ENCODE results near the gene TBC1D9B.

DNA sequence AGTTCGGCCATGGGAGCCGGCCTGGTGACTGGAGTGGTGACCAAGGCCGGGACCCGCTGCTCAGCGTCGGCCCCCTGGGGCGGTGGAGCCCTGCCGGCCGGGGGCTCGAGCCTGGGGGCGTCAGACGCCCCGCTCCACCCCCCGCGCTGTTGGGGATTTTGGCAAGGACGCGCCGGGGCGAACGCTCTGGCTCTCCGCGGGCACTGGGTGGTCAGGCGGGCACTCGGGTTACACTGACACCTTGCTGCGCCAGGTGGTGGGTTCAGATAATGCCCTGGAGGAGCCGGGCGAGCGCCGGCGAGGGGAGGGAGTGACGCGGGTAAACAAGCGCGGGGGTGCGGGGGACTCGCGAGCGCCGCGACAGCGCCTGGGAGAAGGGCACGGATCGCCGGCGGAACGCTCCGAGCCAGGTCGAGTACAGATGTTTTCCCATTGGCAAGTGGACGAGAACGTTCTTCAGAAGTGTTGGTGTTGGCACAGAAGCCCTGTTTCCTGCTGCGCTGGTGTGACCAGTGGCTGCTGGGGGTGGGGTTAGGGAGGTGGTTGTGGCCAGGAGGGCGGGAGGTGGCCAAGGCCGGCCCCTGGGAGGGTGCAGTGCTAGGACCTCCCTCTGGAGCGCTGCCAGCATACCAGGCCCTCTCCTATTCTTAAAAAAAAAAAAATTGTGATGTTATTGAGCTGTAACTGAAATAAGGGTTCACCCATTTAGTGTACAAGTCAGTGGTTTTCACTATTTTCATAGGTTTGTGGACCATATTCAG is 86.2 kb downstream of the TBC1D9B start:
- TF ChIP-seq EZH2phosphoT487 (IDR thresholded peaks at IDR 0.05; ENCODE audit: low read depth) = no peak
- TF ChIP-seq, protein P1, sequence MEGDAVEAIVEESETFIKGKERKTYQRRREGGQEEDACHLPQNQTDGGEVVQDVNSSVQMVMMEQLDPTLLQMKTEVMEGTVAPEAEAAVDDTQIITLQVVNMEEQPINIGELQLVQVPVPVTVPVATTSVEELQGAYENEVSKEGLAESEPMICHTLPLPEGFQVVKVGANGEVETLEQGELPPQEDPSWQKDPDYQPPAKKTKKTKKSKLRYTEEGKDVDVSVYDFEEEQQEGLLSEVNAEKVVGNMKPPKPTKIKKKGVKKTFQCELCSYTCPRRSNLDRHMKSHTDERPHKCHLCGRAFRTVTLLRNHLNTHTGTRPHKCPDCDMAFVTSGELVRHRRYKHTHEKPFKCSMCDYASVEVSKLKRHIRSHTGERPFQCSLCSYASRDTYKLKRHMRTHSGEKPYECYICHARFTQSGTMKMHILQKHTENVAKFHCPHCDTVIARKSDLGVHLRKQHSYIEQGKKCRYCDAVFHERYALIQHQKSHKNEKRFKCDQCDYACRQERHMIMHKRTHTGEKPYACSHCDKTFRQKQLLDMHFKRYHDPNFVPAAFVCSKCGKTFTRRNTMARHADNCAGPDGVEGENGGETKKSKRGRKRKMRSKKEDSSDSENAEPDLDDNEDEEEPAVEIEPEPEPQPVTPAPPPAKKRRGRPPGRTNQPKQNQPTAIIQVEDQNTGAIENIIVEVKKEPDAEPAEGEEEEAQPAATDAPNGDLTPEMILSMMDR (IDR thresholded peaks at IDR 0.05; ENCODE audit: low read depth, low read length) = no peak
